PC-9 (cell line): ENCODE results near the gene DHRSX. TPM values are rescaled to one million over a fixed set of nuclear protein-coding genes. Genes with fewer than 3 reads are reported as not detected.

ENCODE experiments used
- BruUV-seq: library from RNA; stranded (reverse); fragments of 400-500 nt; replicated peaks from 2 replicates; lab custom pipeline; 2021; lab: Mats Ljungman, UMichigan
- CTCF ChIA-PET: fragments of 300-600 bp; sonication (Branson Sonifier 250); formaldehyde crosslinking; loops from one replicate; lab custom pipeline; 2022; ENCODE audit warnings: antibody characterized with exemption; lab: Charles Lee
- POLR2A ChIA-PET: fragments of 300-600 bp; sonication (Branson Sonifier 250); formaldehyde crosslinking; loops from one replicate; lab custom pipeline; 2022; ENCODE audit warnings: antibody characterized with exemption; ENCODE audit not compliant: unreplicated experiment; lab: Charles Lee
- DNase-seq, 2 experiments: peaks; one replicate each; pipeline versions ENCODE4 v3.0.0 to v3.0.0-alpha.2; 2015 to 2022; ENCODE audit warnings: mixed read lengths in 1 of 2
- H2AFZ ChIP-seq: fragments of 200-600 bp; sonication (generic); 2 replicates; pipeline ENCODE4 v1.8.1; 2017; ENCODE audit warnings: antibody characterized with exemption
- H3F3A ChIP-seq: fragments of 200-600 bp; sonication (generic); 2 replicates; pipeline ENCODE4 v1.8.1; 2017; ENCODE audit warnings: antibody characterized with exemption, mild to moderate bottlenecking, low read depth; ENCODE audit not compliant: insufficient read depth
- H3K27ac ChIP-seq: fragments of 200-600 bp; sonication (generic); 2 replicates; pipeline ENCODE4 v1.6.1; 2016; ENCODE audit warnings: mixed run types
- H3K27me3 ChIP-seq: fragments of 200-600 bp; sonication (generic); 2 replicates; pipeline ENCODE4 v1.6.1; 2016; ENCODE audit warnings: low read depth, mixed run types; ENCODE audit not compliant: insufficient read depth
- H3K36me3 ChIP-seq: fragments of 200-600 bp; sonication (generic); 2 replicates; pipeline ENCODE4 v1.6.1; 2016; ENCODE audit warnings: low read depth, mixed run types
- H3K4me1 ChIP-seq: fragments of 200-600 bp; sonication (generic); replicated peaks from 2 replicates; pipeline ENCODE4 v1.6.1; 2016; ENCODE audit warnings: mixed run types; ENCODE audit not compliant: insufficient read depth
- H3K4me2 ChIP-seq: fragments of 200-600 bp; sonication (generic); 2 replicates; pipeline ENCODE4 v1.6.1; 2017; ENCODE audit warnings: mixed run types
- H3K4me3 ChIP-seq: fragments of 200-600 bp; sonication (generic); 2 replicates; pipeline ENCODE4 v1.6.1; 2016; ENCODE audit warnings: mixed run types
- H3K79me2 ChIP-seq: fragments of 200-600 bp; sonication (generic); 2 replicates; pipeline ENCODE4 v1.6.1; 2017; ENCODE audit warnings: low read depth, mixed run types
- H3K9me2 ChIP-seq: fragments of 200-600 bp; sonication (generic); 2 replicates; pipeline ENCODE4 v1.8.1; 2017; ENCODE audit warnings: mild to moderate bottlenecking; ENCODE audit not compliant: insufficient read depth
- H3K9me3 ChIP-seq: fragments of 200-600 bp; sonication (generic); 2 replicates; pipeline ENCODE4 v1.8.1; 2016; ENCODE audit warnings: low read depth; ENCODE audit not compliant: insufficient read depth
- H4K20me1 ChIP-seq: fragments of 200-600 bp; sonication (generic); 2 replicates; pipeline ENCODE4 v1.8.1; 2017; ENCODE audit not compliant: insufficient read depth
- EZH2 ChIP-seq: fragments of 200-600 bp; sonication (generic); IDR thresholded peaks from 2 replicates; pipeline ENCODE4 v1.8.0; 2017; ENCODE audit warnings: antibody characterized with exemption, low read depth
- intact Hi-C: fragments of 100-400 bp; cut with micrococcal nuclease; formaldehyde crosslinking; loops from one replicate; pipeline ENCODE4 v1.10.0; 2022; ENCODE audit not compliant: unreplicated experiment
- total RNA-seq: library from RNA; stranded (reverse); gene quantifications from 2 replicates; pipeline ENCODE4 v1.2.3, GENCODE V29; 2021
- TF ChIP-seq, protein P1 (sequence below): fragments of 200-600 bp; sonication (generic); conservative IDR thresholded peaks from 2 replicates; pipeline ENCODE4 v1.6.1; 2017; ENCODE audit warnings: mixed run types, antibody characterized with exemption, mild to moderate bottlenecking, moderate library complexity

The DHRSX gene
- total RNA-seq, 1 experiment from 2014 or later = 13.2 TPM

DNA sequence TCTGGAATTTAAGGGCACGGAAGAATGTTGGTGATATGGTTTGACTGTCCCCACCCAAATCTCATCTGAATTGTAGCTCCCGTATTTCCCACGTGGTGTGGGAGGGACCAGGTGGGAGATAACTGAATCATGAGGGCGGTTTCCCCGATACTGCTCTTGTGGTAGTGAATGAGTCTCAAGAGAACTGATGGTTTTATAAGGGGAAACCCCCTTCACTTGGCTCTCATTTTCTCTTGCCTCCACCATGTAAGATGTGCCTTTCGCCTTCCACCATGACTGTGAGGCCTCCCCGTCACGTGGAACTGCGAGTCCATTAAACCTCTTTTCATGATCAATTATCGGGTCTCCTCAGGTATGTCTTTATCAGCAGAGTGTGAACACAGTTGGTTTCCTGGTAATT lies 25.6 kb upstream of the DHRSX start:
- ChIA-PET CTCF (no interaction called here), POLR2A (no interaction called here)
- Histone ChIP-seq H3F3A (no peaks in the 10 kb centered on the region), H3K27me3 (peaks cover 17% of the 10 kb centered on the region), H3K9me2 (no peaks in the 10 kb centered on the region), H3K4me2 (no peak overlapping the region), H3K4me1 (no peaks in the 10 kb centered on the region), H3K79me2 (no peaks in the 10 kb centered on the region), H3K9me3 (no peaks in the 10 kb centered on the region), H4K20me1 (no peaks in the 10 kb centered on the region), H3K27ac (no peak overlapping the region), H3K4me3 (no peak overlapping the region), H2AFZ (no peak overlapping the region), H3K36me3 (no peaks in the 10 kb centered on the region)
- no peak for DNase-seq
- TF ChIP-seq, protein P1, sequence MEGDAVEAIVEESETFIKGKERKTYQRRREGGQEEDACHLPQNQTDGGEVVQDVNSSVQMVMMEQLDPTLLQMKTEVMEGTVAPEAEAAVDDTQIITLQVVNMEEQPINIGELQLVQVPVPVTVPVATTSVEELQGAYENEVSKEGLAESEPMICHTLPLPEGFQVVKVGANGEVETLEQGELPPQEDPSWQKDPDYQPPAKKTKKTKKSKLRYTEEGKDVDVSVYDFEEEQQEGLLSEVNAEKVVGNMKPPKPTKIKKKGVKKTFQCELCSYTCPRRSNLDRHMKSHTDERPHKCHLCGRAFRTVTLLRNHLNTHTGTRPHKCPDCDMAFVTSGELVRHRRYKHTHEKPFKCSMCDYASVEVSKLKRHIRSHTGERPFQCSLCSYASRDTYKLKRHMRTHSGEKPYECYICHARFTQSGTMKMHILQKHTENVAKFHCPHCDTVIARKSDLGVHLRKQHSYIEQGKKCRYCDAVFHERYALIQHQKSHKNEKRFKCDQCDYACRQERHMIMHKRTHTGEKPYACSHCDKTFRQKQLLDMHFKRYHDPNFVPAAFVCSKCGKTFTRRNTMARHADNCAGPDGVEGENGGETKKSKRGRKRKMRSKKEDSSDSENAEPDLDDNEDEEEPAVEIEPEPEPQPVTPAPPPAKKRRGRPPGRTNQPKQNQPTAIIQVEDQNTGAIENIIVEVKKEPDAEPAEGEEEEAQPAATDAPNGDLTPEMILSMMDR = no peak
- no peak for TF ChIP-seq EZH2
- BruUV-seq = no TSS peak
- intact Hi-C loops = no loop called here

DNA sequence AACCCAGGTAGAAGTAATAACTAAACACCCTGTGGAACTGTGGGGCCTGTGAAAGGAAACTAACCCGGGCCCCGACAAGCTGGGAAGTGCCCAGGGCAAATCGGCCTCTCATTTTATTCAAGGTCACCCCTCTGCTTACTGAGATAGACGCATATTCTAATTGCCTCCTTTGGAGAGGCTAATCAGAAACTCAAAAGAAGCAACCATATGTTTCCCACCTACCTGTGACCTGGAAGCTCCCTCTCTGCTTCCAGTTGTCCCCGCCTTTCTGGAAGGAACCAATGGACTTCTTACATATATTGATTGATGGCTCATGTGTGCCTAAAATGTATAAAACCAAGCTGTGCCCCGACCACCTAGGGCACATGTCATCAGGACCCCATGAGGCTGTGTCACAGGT lies 23.1 kb upstream of the DHRSX start:
- Histone ChIP-seq H2AFZ (no peak overlapping the region), H4K20me1 (no peaks in the 10 kb centered on the region), H3K9me2 (no peaks in the 10 kb centered on the region), H3F3A (no peaks in the 10 kb centered on the region), H3K36me3 (no peaks in the 10 kb centered on the region), H3K4me2 (no peak overlapping the region), H3K9me3 (no peaks in the 10 kb centered on the region), H3K4me1 (no peaks in the 10 kb centered on the region), H3K79me2 (no peaks in the 10 kb centered on the region), H3K27ac (no peak overlapping the region), H3K27me3 (peaks cover 17% of the 10 kb centered on the region), H3K4me3 (no peak overlapping the region)
- CTCF ChIA-PET = no interaction called here
- DNase-seq = no peak
- no peak for TF ChIP-seq EZH2
- TF ChIP-seq, protein P1 = no peak
- no TSS peak for BruUV-seq
- POLR2A ChIA-PET = no interaction called here
- intact Hi-C loops = no loop called here

DNA sequence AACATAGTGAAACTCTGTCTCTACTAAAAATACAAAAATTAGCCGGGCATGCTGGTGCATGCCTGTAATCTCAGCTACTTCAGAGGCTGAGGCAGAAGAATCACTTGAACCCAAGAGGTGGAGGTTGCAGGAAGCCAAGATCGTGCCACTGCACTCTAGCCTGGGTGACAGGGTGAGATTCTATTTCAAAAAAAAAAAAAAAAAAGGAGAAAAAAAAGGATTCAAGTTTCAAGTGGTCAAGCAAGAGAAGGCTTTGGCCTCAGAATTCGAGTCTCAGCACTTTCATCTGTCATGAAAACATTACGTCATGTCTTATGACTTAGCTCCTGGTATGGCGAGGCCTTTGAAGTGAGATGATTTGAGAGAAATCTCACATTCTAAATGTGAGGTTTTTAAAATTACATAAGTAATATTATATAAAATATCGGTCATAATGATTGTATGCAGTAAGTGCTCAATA lies 21.2 kb upstream of the DHRSX start:
- H3K4me1 ChIP-seq = no peaks in the 10 kb centered on the region
- CTCF ChIA-PET = no interaction called here
- no peaks in the 10 kb centered on the region for H3K79me2 ChIP-seq
- POLR2A ChIA-PET = no interaction called here
- H3K4me2 ChIP-seq = no peak overlapping the region
- BruUV-seq = no TSS peak
- H3K4me3 ChIP-seq = no peak overlapping the region
- H3K9me3 ChIP-seq = no peaks in the 10 kb centered on the region
- no peaks in the 10 kb centered on the region for H3F3A ChIP-seq
- DNase-seq = no peak
- no peak for TF ChIP-seq EZH2
- TF ChIP-seq, protein P1 = no peak
- H4K20me1 ChIP-seq = no peaks in the 10 kb centered on the region
- H3K27ac ChIP-seq = no peak overlapping the region
- intact Hi-C loops = no loop called here
- peaks cover 11% of the 10 kb centered on the region for H3K27me3 ChIP-seq
- H3K9me2 ChIP-seq = no peaks in the 10 kb centered on the region
- no peaks in the 10 kb centered on the region for H3K36me3 ChIP-seq
- no peak overlapping the region for H2AFZ ChIP-seq
